ENCODE measurements around the gene TPM1.
"Not testable (repeated sequence)": the region's sequence is repeated elsewhere in the genome, so short reads cannot be mapped to it uniquely, and the experiment has no call there.

- not testable (repeated sequence) for TF ChIP-seq CTCF (IDR thresholded peaks at IDR 0.05; ENCODE audit: poor library complexity); EZH2 (IDR thresholded peaks at IDR 0.05; ENCODE audit: borderline replicate concordance); EZH2phosphoT487 (IDR thresholded peaks at IDR 0.05; ENCODE audit: low read depth, severe bottlenecking, unreplicated experiment)
Measured at GRCh38 chr15:62993632-62994031, 48.9 kb upstream of the TPM1 start.
